Testis (tissue), 3 donors: ENCODE data around the gene NLK. TPM values are rescaled to one million over a fixed set of nuclear protein-coding genes. Genes with fewer than 3 reads are reported as not detected.

ENCODE experiments used
- DNase-seq: peaks from one replicate; pipeline ENCODE4 v3.0.0-alpha.2; 2019
- H3K27ac ChIP-seq, 2 donors: fragments of 200-600 bp; sonication (generic); one replicate each; pipeline ENCODE4 v1.5.1; 2019
- H3K27me3 ChIP-seq: fragments of 200-600 bp; sonication (generic); one replicate; pipeline ENCODE4 v1.5.1; 2019
- H3K36me3 ChIP-seq: fragments of 200-600 bp; sonication (generic); one replicate; pipeline ENCODE4 v1.5.1; 2017; ENCODE audit warnings: low read depth; ENCODE audit errors: missing control alignments
- H3K4me1 ChIP-seq: fragments of 200-600 bp; sonication (generic); one replicate; pipeline ENCODE4 v1.5.1; 2019
- H3K4me3 ChIP-seq, 2 donors: fragments of 200-600 bp; sonication (generic); one replicate each; pipeline ENCODE4 v1.5.1; 2017 to 2019
- H3K9me3 ChIP-seq: fragments of 200-600 bp; sonication (generic); one replicate; pipeline ENCODE4 v1.5.1; 2017
- POLR2A ChIP-seq: fragments of 450-650 bp; IDR thresholded peaks from one replicate; pipeline ENCODE4 v1.6.1; 2017; ENCODE audit warnings: antibody characterized with exemption, mild to moderate bottlenecking, moderate library complexity
- WGBS, 2 donors: methylation state at CpG; one replicate each; pipeline ENCODE4 v1.1.5; 2018; 5-methylcytosine and 5-hydroxymethylcytosine counted together
- intact Hi-C: fragments of 100-400 bp; cut with DNase I; formaldehyde crosslinking; loops from one replicate; pipeline ENCODE4 v1.15.1; 2023; ENCODE audit warnings: low total_unique reads
- polyA plus RNA-seq: library from polyadenylated mRNA; stranded (reverse); fragments of 350-450 nt; fragmentation: Illumina TruSeq; extraction: RNeasy Lipid Tissue Mini Kit (QIAGEN cat#74804); gene quantifications from one replicate; pipeline ENCODE4 v1.2.3, GENCODE V29; 2014; ENCODE audit warnings: low read depth, low replicate concordance; ENCODE audit not compliant: insufficient read depth
- total RNA-seq, 2 donors: library from RNA; depleted of rRNA; stranded (reverse); fragments of >200 nt; gene quantifications; one replicate each; pipeline ENCODE4 v1.2.3, GENCODE V29; 2016
- TF ChIP-seq, protein P1 (sequence below), 3 experiments: fragments of 450-650 bp in 2 of 3; fragments of 200-600 bp in 1 of 3; sonication (generic) in 1 of 3; IDR thresholded peaks; one replicate each; pipeline ENCODE4 v1.5.1; 2016 to 2019; ENCODE audit warnings: antibody characterized with exemption in 3 of 3, mild to moderate bottlenecking in 2 of 3, moderate library complexity in 1 of 3

NLK gene
- total and polyA plus RNA-seq, 3 donors from 2014 or later: 40.8 to 54.4 (median 47.0) TPM

GRCh38 chr17:27996202-27997043 is 46.1 kb upstream of the NLK start:
- no peak for TF ChIP-seq POLR2A
- TF ChIP-seq, protein P1, sequence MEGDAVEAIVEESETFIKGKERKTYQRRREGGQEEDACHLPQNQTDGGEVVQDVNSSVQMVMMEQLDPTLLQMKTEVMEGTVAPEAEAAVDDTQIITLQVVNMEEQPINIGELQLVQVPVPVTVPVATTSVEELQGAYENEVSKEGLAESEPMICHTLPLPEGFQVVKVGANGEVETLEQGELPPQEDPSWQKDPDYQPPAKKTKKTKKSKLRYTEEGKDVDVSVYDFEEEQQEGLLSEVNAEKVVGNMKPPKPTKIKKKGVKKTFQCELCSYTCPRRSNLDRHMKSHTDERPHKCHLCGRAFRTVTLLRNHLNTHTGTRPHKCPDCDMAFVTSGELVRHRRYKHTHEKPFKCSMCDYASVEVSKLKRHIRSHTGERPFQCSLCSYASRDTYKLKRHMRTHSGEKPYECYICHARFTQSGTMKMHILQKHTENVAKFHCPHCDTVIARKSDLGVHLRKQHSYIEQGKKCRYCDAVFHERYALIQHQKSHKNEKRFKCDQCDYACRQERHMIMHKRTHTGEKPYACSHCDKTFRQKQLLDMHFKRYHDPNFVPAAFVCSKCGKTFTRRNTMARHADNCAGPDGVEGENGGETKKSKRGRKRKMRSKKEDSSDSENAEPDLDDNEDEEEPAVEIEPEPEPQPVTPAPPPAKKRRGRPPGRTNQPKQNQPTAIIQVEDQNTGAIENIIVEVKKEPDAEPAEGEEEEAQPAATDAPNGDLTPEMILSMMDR (IDR thresholded peaks at IDR 0.05): no peak
- H3K27me3 ChIP-seq: no peaks in the 10 kb centered on the region
- intact Hi-C loops: no loop called here
- H3K9me3 ChIP-seq: no peaks in the 10 kb centered on the region
- H3K4me3 ChIP-seq: no peak overlapping the region
- no peak overlapping the region for H3K27ac ChIP-seq
- H3K36me3 ChIP-seq: no peaks in the 10 kb centered on the region
- H3K4me1 ChIP-seq: peaks cover 5% of the 10 kb centered on the region
- DNase-seq: no peak
- whole genome bisulfite sequencing, 2 donors: 62 to 68% methylated on average over 12 of the region's 12 CpGs

GRCh38 chr17:27997044-27997401 is 45.5 kb upstream of the NLK start:
- TF ChIP-seq, protein P1 (IDR thresholded peaks at IDR 0.05): no peak
- TF ChIP-seq POLR2A: no peak
- H3K27me3 ChIP-seq: no peaks in the 10 kb centered on the region
- H3K4me1 ChIP-seq: peaks cover 5% of the 10 kb centered on the region
- intact Hi-C loops: no loop called here
- H3K36me3 ChIP-seq: no peaks in the 10 kb centered on the region
- H3K4me3 ChIP-seq: no peak overlapping the region
- no peak overlapping the region for H3K27ac ChIP-seq
- DNase-seq: no peak
- H3K9me3 ChIP-seq: no peaks in the 10 kb centered on the region

DNA sequence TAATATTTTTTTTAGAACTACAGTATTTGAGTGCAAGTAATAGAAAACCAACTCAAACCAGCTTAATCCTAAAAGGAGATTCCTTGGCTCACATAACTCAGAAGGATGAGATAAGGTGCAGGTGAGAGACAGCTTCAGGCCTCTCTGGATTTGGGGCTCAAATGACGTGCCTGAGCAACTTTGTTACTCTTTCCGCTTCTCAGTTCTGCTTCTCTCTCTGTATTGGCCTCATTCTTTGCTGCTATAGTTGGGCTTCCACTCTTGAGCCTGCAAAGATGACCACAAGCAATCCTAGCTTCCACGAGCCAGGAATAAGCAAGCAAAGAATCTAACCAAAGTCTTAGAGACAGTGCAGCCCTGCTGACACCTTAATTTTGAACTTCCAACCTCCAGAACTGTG is 45.0 kb upstream of the NLK start:
- Histone ChIP-seq H3K36me3 (no peaks in the 10 kb centered on the region), H3K27ac (no peak overlapping the region), H3K4me1 (peaks cover 5% of the 10 kb centered on the region), H3K4me3 (no peak overlapping the region), H3K27me3 (no peaks in the 10 kb centered on the region), H3K9me3 (no peaks in the 10 kb centered on the region)
- 63 to 66% methylated on average over 3 of the region's 3 CpGs for WGBS, 2 donors
- intact Hi-C loops: no loop called here
- TF ChIP-seq, protein P1 (IDR thresholded peaks at IDR 0.05): no peak
- DNase-seq: no peak

GRCh38 chr17:28001149-28001548 is 41.3 kb upstream of the NLK start:
- WGBS, 2 donors: 53 to 61% methylated on average over 3 of the region's 3 CpGs

More at GRCh38 chr17:28001149-28001548, 41.3 kb upstream of the NLK start:
- Histone ChIP-seq H3K27ac (no peak overlapping the region), H3K4me1 (no peaks in the 10 kb centered on the region), H3K27me3 (no peaks in the 10 kb centered on the region), H3K36me3 (no peaks in the 10 kb centered on the region), H3K4me3 (no peak overlapping the region), H3K9me3 (no peaks in the 10 kb centered on the region)
- intact Hi-C loops: no loop called here
- DNase-seq: no peak
- TF ChIP-seq, protein P1 (IDR thresholded peaks at IDR 0.05): no peak
- no peak for TF ChIP-seq POLR2A
